Measurements from ENCODE around the gene GAS2L1. TPM values are rescaled to one million over a fixed set of nuclear protein-coding genes. Genes with fewer than 3 reads are reported as not detected.
"Not testable (repeated sequence)": the region's sequence is repeated elsewhere in the genome, so short reads cannot be mapped to it uniquely, and the experiment has no call there.

GAS2L1 gene
- total and polyA plus RNA-seq, 3 donors from 2014 or later: 84.9 to 197 (median 191) TPM

GRCh38 chr22:29342577-29343312, 36.3 kb downstream of the GAS2L1 start:
- Histone ChIP-seq H3K27ac (no peak overlapping the region), H3K27me3 (no peaks in the 10 kb centered on the region), H3K4me3 (no peak overlapping the region), H3K36me3 (ENCODE audit: low read depth, missing control alignments) (no peaks in the 10 kb centered on the region), H3K4me1 (no peaks in the 10 kb centered on the region), H3K9me3 (no peaks in the 10 kb centered on the region)
- no peak for DNase-seq
- TF ChIP-seq CTCF (IDR thresholded peaks at IDR 0.05) (no peak), POLR2A (IDR thresholded peaks at IDR 0.05) (no peak)
- WGBS, 2 donors: 90% methylated on average over 10 of the region's 10 CpGs
- intact Hi-C loops (cut with DNase I; ENCODE audit: low total_unique reads): no loop called here

GRCh38 chr22:29343313-29343805, 36.9 kb downstream of the GAS2L1 start:
- no peak for DNase-seq
- H3K27ac ChIP-seq: no peak overlapping the region
- 83 to 84% methylated on average over 7 of the region's 7 CpGs for WGBS, 2 donors
- H3K27me3 ChIP-seq: no peaks in the 10 kb centered on the region
- TF ChIP-seq POLR2A (IDR thresholded peaks at IDR 0.05): no peak
- TF ChIP-seq CTCF (IDR thresholded peaks at IDR 0.05): no peak
- no peaks in the 10 kb centered on the region for H3K9me3 ChIP-seq
- H3K36me3 ChIP-seq (ENCODE audit: low read depth, missing control alignments): no peaks in the 10 kb centered on the region
- no peaks in the 10 kb centered on the region for H3K4me1 ChIP-seq
- no peak overlapping the region for H3K4me3 ChIP-seq
- intact Hi-C loops (cut with DNase I; ENCODE audit: low total_unique reads): no loop called here

- Histone ChIP-seq H3K9me3 (no peaks in the 10 kb centered on the region), H3K4me3 (no peak overlapping the region), H3K4me1 (no peaks in the 10 kb centered on the region), H3K36me3 (ENCODE audit: low read depth, missing control alignments) (no peaks in the 10 kb centered on the region), H3K27me3 (no peaks in the 10 kb centered on the region), H3K27ac (no peak overlapping the region)
- intact Hi-C loops (cut with DNase I; ENCODE audit: low total_unique reads): no loop called here
- TF ChIP-seq CTCF (IDR thresholded peaks at IDR 0.05): no peak
- TF ChIP-seq POLR2A (IDR thresholded peaks at IDR 0.05): no peak
- WGBS, 2 donors: 36 to 47% methylated on average over 5 of the region's 5 CpGs
- no peak for DNase-seq
These were observed 37.7 kb downstream of the GAS2L1 start for GRCh38 chr22:29344137-29344536.

- H3K27me3 ChIP-seq; DNase-seq; H3K4me3 ChIP-seq; H3K27ac ChIP-seq; H3K36me3 ChIP-seq (ENCODE audit: low read depth, missing control alignments); H3K4me1 ChIP-seq; intact Hi-C loops (cut with DNase I; ENCODE audit: low total_unique reads); H3K9me3 ChIP-seq: not testable (repeated sequence)
- 79 to 88% methylated on average over 5 of the region's 5 CpGs for WGBS, 2 donors
These were observed 38.4 kb downstream of the GAS2L1 start for GRCh38 chr22:29344889-29345288.

GRCh38 chr22:29345932-29346331, 39.5 kb downstream of the GAS2L1 start:
- Histone ChIP-seq H3K9me3 (no peaks in the 10 kb centered on the region), H3K27ac (no peak overlapping the region), H3K4me3 (no peak overlapping the region), H3K4me1 (no peaks in the 10 kb centered on the region), H3K27me3 (no peaks in the 10 kb centered on the region), H3K36me3 (ENCODE audit: low read depth, missing control alignments) (no peaks in the 10 kb centered on the region)
- intact Hi-C loops (cut with DNase I; ENCODE audit: low total_unique reads): no loop called here
- TF ChIP-seq CTCF (IDR thresholded peaks at IDR 0.05) (no peak), POLR2A (IDR thresholded peaks at IDR 0.05) (no peak)
- DNase-seq: no peak
